Suprapubic skin (tissue), 4 donors: ENCODE results near the gene ST8SIA6. TPM values are rescaled to one million over a fixed set of nuclear protein-coding genes. Genes with fewer than 3 reads are reported as not detected.
"Not testable (repeated sequence)": the region's sequence is repeated elsewhere in the genome, so short reads cannot be mapped to it uniquely, and the experiment has no call there.

Experiments
- DNase-seq, 2 donors: peaks; one replicate each; pipeline ENCODE4 v3.0.0-alpha.2; 2019; ENCODE audit warnings: low spot score in 2 of 2
- H3K27ac ChIP-seq: fragments of 200-600 bp; sonication (generic); one replicate; pipeline ENCODE4 v1.5.1; 2019
- H3K27me3 ChIP-seq: fragments of 200-600 bp; sonication (generic); one replicate; pipeline ENCODE4 v1.5.1; 2019
- H3K36me3 ChIP-seq: fragments of 200-600 bp; sonication (generic); one replicate; pipeline ENCODE4 v1.5.1; 2019
- H3K4me1 ChIP-seq: fragments of 200-600 bp; sonication (generic); one replicate; pipeline ENCODE4 v1.5.1; 2019
- H3K4me3 ChIP-seq: fragments of 200-600 bp; sonication (generic); one replicate; pipeline ENCODE4 v1.5.1; 2019; ENCODE audit warnings: mild to moderate bottlenecking
- H3K9me3 ChIP-seq: fragments of 200-600 bp; sonication (generic); one replicate; pipeline ENCODE4 v1.5.1; 2019
- EP300 ChIP-seq: sonication (generic); formaldehyde crosslinking; IDR thresholded peaks from one replicate; pipeline ENCODE4 v1.6.1; 2017; ENCODE audit warnings: antibody characterized with exemption
- POLR2A ChIP-seq, 2 donors: fragments of 450-650 bp; IDR thresholded peaks; one replicate each; pipeline ENCODE4 v1.6.1; 2017; ENCODE audit warnings: antibody characterized with exemption in 2 of 2, mild to moderate bottlenecking in 2 of 2, moderate library complexity in 2 of 2
- POLR2AphosphoS5 ChIP-seq, 3 donors: sonication (generic); formaldehyde crosslinking; IDR thresholded peaks; one replicate each; pipeline ENCODE4 v1.6.1; 2017; ENCODE audit warnings: antibody characterized with exemption in 3 of 3
- WGBS: methylation state at CpG from one replicate; pipeline ENCODE4 v1.1.5; 2018; 5-methylcytosine and 5-hydroxymethylcytosine counted together
- total RNA-seq, 4 donors: library from RNA; depleted of rRNA; stranded (reverse); fragments of >200 nt; gene quantifications; one replicate each; pipeline ENCODE4 v1.1.0, GENCODE V29; 2016
- TF ChIP-seq, protein P1 (sequence below), 2 donors: fragments of 200-600 bp in 1 of 2; fragments of 450-650 bp in 1 of 2; sonication (generic) in 1 of 2; IDR thresholded peaks; one replicate each; pipeline ENCODE4 v1.5.1; 2016 to 2019; ENCODE audit warnings: antibody characterized with exemption in 2 of 2, mild to moderate bottlenecking in 1 of 2, moderate library complexity in 1 of 2

The ST8SIA6 gene
- total RNA-seq: 1 to 10 TPM; 1.2 to 5.2 (median 3.2) TPM

- Histone ChIP-seq H3K36me3 (no peaks in the 10 kb centered on the region), H3K4me1 (peaks cover 23% of the 10 kb centered on the region), H3K4me3 (peak within 1 kb of the TSS; percentile 60), H3K27me3 (peaks cover 54% of the 10 kb centered on the region), H3K27ac (peak within 1 kb of the TSS; percentile 77), H3K9me3 (peaks cover 4% of the 10 kb centered on the region)
- no peak for TF ChIP-seq POLR2AphosphoS5 (IDR thresholded peaks at IDR 0.05)
- TF ChIP-seq, protein P1, sequence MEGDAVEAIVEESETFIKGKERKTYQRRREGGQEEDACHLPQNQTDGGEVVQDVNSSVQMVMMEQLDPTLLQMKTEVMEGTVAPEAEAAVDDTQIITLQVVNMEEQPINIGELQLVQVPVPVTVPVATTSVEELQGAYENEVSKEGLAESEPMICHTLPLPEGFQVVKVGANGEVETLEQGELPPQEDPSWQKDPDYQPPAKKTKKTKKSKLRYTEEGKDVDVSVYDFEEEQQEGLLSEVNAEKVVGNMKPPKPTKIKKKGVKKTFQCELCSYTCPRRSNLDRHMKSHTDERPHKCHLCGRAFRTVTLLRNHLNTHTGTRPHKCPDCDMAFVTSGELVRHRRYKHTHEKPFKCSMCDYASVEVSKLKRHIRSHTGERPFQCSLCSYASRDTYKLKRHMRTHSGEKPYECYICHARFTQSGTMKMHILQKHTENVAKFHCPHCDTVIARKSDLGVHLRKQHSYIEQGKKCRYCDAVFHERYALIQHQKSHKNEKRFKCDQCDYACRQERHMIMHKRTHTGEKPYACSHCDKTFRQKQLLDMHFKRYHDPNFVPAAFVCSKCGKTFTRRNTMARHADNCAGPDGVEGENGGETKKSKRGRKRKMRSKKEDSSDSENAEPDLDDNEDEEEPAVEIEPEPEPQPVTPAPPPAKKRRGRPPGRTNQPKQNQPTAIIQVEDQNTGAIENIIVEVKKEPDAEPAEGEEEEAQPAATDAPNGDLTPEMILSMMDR (IDR thresholded peaks at IDR 0.05): no peak
- no peak for TF ChIP-seq EP300
- TF ChIP-seq POLR2A (IDR thresholded peaks at IDR 0.05): no peak
- WGBS: 10% methylated on average over 13 of the region's 91 CpGs
- no peak for DNase-seq
Measured at GRCh38 chr10:17454161-17455014, at the start of gene ST8SIA6. ST8SIA6 (minus strand) TSS chr10:17454595; CDS start chr10:17454255, 340 bp downstream.

- no peak for DNase-seq
- H3K27ac ChIP-seq: no peak overlapping the region
- H3K4me3 ChIP-seq: no peak overlapping the region
- H3K27me3 ChIP-seq: no peaks in the 10 kb centered on the region
- H3K9me3 ChIP-seq: no peaks in the 10 kb centered on the region
- TF ChIP-seq POLR2AphosphoS5 (IDR thresholded peaks at IDR 0.05) (no peak), EP300 (no peak), POLR2A (IDR thresholded peaks at IDR 0.05) (no peak)
- TF ChIP-seq, protein P1 (IDR thresholded peaks at IDR 0.05): no peak
- 83% methylated on average over 7 of the region's 7 CpGs for WGBS
- H3K36me3 ChIP-seq: no peaks in the 10 kb centered on the region
- H3K4me1 ChIP-seq: no peaks in the 10 kb centered on the region
Measured at GRCh38 chr10:17503795-17504194, 49.4 kb upstream of the ST8SIA6 start.

DNA sequence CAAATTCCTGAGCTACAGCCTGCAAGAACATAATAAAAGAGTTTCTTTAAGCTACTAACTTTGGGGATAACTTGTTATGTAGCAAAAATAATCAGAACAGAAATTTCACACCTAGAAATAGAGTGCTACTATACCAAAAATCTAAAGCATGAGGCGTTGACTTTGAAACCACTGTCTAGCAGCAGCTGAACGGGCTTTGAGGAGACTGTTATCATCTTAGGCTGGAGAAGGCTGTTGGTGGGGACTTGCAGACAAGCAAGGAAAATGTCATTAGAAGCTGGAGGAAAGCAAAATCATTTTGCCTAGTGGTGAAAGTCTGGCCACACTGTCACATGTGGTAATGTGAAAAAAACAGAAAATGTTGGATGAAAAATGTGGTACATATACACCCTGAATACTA is 48.4 kb upstream of the ST8SIA6 start:
- no peaks in the 10 kb centered on the region for H3K36me3 ChIP-seq
- no peak for DNase-seq
- no peaks in the 10 kb centered on the region for H3K4me1 ChIP-seq
- WGBS: 84% methylated on average over 2 of the region's 2 CpGs
- H3K27ac ChIP-seq: no peak overlapping the region
- H3K27me3 ChIP-seq: no peaks in the 10 kb centered on the region
- TF ChIP-seq EP300 (no peak), POLR2AphosphoS5 (IDR thresholded peaks at IDR 0.05) (no peak)
- H3K4me3 ChIP-seq: no peak overlapping the region
- H3K9me3 ChIP-seq: no peaks in the 10 kb centered on the region

DNA sequence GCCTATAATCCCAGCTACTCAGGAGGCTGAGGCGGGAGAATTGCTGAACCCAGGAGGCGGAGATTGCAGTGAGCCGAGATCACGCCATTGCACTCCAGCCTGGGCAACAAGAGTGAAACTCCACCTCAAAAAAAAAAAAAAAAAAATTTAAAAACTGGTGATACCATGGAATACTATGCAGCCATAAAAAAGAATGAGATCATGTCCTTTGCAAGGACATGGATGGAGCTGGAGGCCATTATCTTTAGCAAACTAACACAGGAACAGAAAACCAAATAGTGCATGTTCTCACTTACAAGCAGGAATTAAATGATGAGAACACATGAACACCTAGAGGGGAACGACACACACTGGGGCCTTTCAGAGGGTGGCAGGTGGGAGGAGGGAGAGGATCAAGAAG is 44.6 kb upstream of the ST8SIA6 start:
- not testable (repeated sequence) for H3K9me3 ChIP-seq, H3K27ac ChIP-seq, DNase-seq, H3K36me3 ChIP-seq, H3K4me3 ChIP-seq, H3K27me3 ChIP-seq, H3K4me1 ChIP-seq
- 94% methylated on average over 5 of the region's 5 CpGs for WGBS

DNA sequence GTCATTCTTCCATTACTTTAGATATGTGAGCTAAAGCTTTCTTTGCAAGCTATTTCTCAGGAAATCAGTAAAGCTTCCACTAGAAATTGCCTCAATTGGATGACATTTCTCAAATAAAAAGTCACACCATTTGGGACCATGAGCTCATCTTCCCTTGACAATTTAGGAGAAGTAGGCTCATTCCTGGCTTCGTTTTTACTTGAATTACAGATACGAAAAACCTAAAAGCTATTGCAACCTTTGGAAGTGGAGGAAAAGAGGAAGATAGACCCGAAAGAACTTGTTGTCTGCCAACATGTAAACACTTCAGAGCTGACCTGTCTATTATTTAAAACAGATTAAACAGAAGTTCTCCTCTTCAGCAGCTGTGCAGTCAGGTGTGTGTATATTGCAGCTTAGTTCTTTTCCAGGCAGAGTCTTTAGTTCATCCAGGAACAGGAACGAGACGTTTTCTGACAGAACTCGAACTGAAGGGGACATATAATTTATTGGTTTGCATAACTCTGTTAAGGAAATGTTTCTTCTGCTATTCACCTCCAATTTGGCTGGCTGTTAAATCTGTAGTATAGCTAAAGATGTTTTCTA is 43.1 kb upstream of the ST8SIA6 start:
- H3K27ac ChIP-seq: no peak overlapping the region
- H3K9me3 ChIP-seq: no peaks in the 10 kb centered on the region
- H3K4me1 ChIP-seq: no peaks in the 10 kb centered on the region
- H3K36me3 ChIP-seq: no peaks in the 10 kb centered on the region
- H3K27me3 ChIP-seq: no peaks in the 10 kb centered on the region
- WGBS: 38% methylated on average over 6 of the region's 6 CpGs
- H3K4me3 ChIP-seq: no peak overlapping the region
- no peak for DNase-seq
- TF ChIP-seq POLR2A (IDR thresholded peaks at IDR 0.05) (no peak), EP300 (no peak), POLR2AphosphoS5 (IDR thresholded peaks at IDR 0.05) (no peak)
- TF ChIP-seq, protein P1 (IDR thresholded peaks at IDR 0.05): no peak

DNA sequence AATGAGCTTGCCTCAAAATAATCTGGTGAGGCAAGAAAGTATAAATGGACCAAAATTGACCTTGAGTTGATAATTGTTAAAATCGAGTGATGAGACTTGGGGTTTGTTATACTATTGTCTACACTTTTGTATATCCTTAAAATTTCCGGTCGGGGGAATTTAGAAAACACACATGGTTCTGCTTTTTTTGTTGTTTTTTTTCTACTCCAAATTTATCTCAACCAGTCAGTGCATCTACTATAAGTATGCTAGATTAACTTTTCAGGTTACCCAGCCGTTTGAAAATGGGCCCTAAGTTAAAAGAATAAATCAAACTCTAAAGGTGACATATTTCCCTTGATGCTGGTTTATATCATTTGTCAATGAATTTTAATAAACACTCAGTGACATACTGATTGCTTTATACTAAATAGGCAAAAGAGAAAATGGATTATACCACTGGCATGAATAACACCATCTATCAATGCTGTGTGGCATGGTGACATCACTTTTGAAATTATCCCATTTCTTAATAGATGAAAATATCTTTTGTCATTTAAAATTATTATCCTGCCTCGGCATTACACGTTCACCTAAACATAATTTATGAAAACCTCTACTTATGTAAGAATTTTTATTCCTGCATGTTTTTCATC is 40.3 kb upstream of the ST8SIA6 start:
- Histone ChIP-seq H3K9me3 (no peaks in the 10 kb centered on the region), H3K4me1 (no peaks in the 10 kb centered on the region), H3K27ac (no peak overlapping the region), H3K36me3 (no peaks in the 10 kb centered on the region), H3K4me3 (no peak overlapping the region), H3K27me3 (no peaks in the 10 kb centered on the region)
- TF ChIP-seq POLR2A (IDR thresholded peaks at IDR 0.05) (no peak), POLR2AphosphoS5 (IDR thresholded peaks at IDR 0.05) (no peak), EP300 (no peak)
- TF ChIP-seq, protein P1 (IDR thresholded peaks at IDR 0.05): no peak
- 42% methylated on average over 6 of the region's 6 CpGs for WGBS
- no peak for DNase-seq
